Epidermal melanocyte (primary cell): ENCODE data around the gene CHTF18.
"Not testable (repeated sequence)": the region's sequence is repeated elsewhere in the genome, so short reads cannot be mapped to it uniquely, and the experiment has no call there.

Experiments
- DNase-seq: peaks from one replicate; pipeline ENCODE4 v3.0.0; 2011; ENCODE audit warnings: low spot score; ENCODE audit not compliant: insufficient read length

Gene CHTF18

GRCh38 chr16:804193-805048, 16.0 kb downstream of the CHTF18 start:
- no peak for DNase-seq

DNA sequence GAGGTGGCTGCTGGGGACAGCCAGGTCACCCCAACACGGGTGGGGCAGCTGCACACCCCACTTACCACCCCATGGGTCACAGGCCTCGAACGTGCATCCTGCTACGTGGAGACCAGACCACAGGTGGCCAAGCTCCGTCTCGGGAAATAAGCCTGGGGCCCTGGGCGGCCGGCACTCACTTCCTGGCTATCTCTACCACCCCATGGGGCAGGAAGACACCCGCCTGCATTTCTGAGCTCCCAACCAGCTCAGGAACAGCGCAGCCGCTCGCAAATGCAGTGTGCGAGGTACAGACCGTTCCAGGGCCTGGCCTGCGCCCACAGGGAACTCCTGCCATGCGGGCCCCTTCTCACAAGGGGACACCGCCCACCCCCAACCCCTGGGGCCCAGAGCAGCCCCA, 17.1 kb downstream of the CHTF18 start:
- DNase-seq = no peak

GRCh38 chr16:807347-808084, 19.1 kb downstream of the CHTF18 start:
- peak; percentile 99 for DNase-seq

DNA sequence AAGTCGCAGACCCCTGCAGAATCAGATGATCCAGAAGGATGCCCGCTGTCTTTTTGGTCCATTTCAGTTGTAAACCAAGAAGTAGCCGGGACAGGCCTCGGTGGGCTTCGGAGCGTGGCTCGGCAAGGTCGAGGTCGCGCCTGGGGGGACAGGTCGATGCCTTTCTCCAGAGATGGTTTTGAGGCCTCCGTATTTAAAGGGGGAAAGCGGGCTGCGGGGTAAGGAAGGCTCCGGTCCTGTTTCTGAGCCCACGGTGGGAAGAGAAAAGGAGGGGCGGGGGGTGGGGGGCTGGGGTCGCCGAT, 19.6 kb downstream of the CHTF18 start:
- DNase-seq = no peak

DNA sequence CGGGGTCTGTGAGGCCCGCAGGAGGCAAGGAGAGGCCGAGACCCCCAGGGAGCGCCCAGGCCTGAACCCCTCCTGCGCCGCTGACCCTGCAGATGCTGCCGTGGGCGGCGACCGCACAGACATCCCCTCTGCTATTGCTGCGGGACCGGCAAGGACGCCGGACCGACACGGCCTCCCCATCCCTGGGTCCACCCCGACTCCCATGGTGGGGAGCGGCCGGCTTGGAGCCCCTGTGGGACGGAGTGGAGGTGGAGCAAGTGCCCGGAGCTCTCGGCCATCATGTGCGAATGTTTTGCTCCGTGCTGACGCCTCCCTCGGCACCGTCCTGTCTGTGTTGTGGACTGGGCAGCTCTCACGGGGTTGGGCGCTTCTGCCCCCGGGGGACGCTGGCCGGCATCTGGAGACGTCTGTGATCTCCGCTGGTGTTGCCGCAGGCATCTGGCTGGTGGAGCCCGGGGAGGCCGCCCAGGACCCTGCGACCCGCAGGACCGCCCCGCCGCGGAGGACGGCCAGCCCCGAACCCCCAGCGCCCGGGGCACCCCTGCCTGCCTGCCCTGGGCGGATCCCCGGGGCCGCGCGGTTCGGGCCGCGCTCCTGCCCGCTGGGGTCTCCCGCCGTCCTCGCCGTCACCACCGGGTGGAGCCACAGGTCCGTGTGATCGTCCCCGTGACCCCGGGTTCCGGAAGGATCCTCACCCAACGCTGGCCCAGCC, 24.9 kb downstream of the CHTF18 start:
- DNase-seq = no peak

GRCh38 chr16:813916-814412, 25.5 kb downstream of the CHTF18 start:
- DNase-seq = no peak

GRCh38 chr16:814974-815373, 26.6 kb downstream of the CHTF18 start:
- no peak for DNase-seq

DNA sequence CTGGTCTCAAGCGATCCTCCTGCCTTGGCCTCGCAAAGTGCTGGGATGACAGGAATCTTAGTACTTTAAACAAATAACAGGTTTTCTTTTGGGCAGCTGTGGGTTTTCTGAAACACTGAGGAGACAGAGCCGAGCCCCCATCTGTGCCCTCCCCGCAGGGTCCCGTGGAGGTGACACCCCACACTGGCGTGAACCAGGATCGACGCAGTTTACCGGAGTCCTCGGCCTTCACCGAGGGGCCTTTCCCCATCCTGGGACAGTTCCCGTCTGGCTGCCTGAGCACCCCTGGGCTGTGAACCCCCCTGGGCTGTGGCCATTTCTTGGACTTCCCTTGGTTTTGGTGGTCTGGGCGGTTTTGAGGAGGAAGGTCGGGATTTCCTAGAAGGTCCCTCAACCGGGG, 27.4 kb downstream of the CHTF18 start:
- no peak for DNase-seq

DNA sequence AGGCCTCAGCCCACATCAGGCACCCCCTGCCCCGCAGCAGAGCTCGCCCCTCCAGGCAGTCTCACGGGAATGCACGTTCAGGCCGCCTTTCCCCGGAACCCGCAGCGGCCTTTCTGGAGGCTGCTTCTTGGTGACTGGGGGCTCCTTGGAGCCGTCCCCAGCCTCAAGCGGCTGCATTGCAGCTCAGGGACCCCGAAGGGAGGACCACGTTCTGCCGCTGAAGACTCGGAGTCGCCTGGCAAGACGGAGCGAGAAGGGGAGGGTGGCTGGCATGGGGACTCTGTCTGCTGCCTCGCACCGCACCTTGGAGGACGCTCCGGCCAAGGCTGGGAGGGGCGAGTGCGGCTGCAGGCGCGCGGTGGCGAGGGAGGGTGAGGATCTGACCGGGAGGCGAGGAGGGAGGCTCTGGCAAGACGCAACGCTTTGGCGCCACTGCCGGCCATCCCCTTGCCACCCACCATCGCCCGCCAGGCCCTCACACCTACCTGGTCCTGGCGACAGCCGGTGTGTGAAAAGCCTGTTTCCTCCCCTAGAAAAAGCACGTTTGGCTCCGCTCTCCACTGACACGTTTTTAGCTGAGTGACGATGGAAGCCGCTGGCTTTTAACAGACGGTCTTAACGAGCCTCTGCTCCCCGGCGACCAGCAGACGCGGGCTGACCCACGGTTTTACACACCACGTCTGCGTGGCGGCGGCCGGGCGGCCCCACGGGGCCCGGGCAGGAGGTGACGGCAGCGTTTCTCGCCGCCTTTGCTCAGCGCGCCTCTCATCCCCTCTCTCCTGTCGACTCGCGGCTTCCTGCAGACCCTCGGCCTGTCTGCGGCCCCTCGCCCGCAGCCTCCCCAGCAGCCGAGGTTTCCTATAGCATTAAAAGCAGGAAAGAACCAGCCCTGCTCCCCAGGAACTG, 28.8 kb downstream of the CHTF18 start:
- DNase-seq = no peak

- DNase-seq = no peak
Measured at GRCh38 chr16:818132-818531, 29.7 kb downstream of the CHTF18 start.

- DNase-seq = no peak
Measured at GRCh38 chr16:818592-818991, 30.2 kb downstream of the CHTF18 start.

DNA sequence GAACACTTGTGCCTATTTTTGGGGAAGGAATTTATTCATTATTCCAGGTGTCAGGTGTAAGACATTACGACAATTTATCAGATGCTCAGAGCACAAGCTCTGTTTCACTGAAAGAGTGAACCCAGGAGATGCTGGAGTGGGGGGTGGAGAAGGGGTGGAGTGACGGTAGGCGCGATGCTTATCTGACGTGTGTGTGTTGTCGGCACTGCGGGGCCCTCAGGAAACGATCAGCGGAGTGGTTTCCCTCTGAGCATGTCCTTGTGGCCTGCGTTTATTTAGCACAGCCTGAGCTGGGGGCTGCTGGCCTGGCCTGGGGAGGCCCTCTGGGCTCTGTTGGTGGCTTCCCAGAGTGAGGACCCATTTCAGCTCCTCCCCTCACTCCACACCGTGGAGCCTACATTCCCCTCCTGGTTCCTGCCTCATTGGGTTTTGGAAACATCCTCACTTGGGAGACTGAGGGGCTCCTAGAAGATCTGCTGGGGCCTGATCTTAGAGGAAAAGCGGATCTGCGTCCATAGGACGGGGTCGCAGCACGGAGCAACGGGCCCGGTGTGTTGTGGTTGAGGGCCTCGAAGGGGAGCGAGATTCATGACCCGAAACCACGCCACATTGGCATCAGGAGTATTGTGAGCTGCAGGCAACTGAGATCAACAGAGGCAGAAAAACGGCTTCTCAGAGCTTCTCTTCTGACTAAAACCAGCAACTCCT, 31.1 kb downstream of the CHTF18 start:
- DNase-seq = no peak

GRCh38 chr16:820044-820408, 31.6 kb downstream of the CHTF18 start:
- DNase-seq = not testable (repeated sequence)

GRCh38 chr16:820748-821147, 32.3 kb downstream of the CHTF18 start:
- no peak for DNase-seq

DNA sequence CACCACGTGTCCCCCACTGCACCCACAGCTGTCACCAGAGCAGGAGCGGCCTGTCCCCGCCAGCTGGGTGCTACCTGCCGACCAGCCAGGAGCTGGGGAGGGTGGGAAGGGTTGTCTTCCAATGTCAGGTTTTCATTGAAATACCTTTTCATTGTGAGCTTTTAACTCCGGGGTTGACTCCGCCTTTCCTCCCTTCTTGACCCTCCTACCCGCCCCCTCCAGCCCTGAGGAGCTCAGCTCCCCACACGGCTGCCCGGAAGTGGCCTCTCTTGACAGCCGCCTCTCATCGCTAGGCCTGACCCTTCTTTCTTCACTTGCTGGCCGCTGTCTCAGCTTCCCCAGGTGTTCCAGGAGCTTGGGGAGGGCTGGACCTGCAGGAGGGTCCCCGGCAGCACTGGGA, 33.3 kb downstream of the CHTF18 start:
- DNase-seq = no peak

DNA sequence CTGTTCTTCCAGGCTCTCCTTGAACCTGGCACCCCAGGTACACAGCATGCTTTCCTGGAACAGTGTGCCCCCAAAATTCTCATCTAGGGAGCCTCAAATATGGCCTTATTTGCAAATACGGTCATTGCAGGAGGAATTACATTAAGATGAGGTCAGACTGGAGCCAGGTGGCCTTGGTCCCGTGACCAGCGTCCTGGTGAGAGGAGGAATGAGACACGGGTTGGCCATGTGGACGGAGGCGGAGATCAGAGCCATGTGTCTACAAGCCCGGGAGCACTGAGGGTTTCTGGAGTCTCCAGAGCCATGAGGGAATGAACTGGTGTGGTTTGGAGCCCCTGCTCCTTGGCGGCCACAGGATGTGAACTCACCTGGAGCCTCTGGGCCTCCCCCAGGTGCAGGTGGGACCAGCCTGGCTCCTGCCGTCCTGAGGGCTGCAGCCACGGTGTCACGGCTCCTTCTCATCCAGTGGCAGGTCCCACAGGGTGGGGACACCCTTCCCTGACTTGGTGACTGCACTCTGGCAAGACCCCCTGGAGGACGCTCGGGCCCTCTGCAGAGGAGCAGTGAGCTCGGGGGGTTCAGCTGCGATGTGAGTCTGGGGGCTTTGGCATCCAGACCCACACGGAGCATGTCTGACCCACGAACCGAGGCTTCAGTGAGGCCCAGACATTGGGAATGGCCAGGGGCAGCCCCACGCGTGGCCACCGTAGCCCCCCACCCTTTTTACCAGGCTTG, 33.9 kb downstream of the CHTF18 start:
- no peak for DNase-seq

DNA sequence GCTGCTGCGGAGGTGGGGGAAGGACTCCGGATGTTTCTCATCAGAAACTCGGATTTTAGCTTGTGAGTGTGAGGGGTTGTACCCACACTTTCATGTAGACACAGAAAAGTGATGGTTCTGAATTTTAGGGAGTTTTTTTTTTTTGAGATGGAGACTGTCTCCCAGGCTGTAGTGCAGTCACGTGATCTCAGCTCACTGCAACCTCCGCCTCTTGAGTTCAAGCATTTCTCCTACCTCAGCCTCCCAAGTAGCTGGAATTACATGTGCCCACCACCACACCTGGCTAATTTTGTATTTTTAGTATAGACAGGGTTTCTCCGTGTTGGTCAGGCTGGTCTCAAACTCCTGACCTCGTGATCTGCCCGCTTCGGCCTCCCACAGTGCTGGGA, 34.5 kb downstream of the CHTF18 start:
- DNase-seq = no peak

- no peak for DNase-seq
Measured at GRCh38 chr16:824194-824593, 35.8 kb downstream of the CHTF18 start.

DNA sequence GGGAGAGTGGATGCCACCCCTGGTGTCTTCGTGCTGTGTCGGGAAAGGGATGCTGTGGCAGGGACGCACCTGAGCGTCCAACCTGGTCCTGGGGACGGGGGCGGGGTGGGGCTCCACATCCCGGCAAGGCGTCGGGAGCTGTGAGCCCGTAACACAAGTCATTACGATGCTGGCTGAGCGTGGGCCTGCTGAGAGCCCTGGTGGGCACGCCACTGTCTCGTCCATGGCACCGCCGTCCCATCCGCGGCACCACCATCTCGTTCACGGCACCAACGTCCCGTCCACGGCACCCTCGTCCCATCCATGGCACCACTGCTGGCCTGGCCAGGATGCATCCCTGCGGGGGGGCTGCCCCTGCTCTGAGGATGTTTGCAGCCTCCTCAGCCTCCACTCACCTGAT, 36.2 kb downstream of the CHTF18 start:
- no peak for DNase-seq
